ENCODE results near the gene INPP5D.

GRCh38 chr2:233060501-233060979 is 398 bp downstream of the INPP5D start:
- TF ChIP-seq POLR2A (IDR thresholded peaks at IDR 0.05; ENCODE audit: low read length) (peak; percentile 30), GATA1 (IDR thresholded peaks at IDR 0.05; ENCODE audit: low read depth, low read length) (no peak)

Data from erythroblast (primary cell).